ENCODE measurements around the gene ZBTB33. TPM values are rescaled to one million over a fixed set of nuclear protein-coding genes. Genes with fewer than 3 reads are reported as not detected.

Gene ZBTB33
- total and polyA plus RNA-seq, 2 of the 13 experiments (the other 11 are each of a cell fraction or from before 2014, with no cell fraction given) = 6.5 to 20.2 TPM

- TF ChIP-seq RFX5 (IDR thresholded peaks at IDR 0.05; ENCODE audit: low read depth, low read length) (no peak), HNF4G (IDR thresholded peaks at IDR 0.05; ENCODE audit: borderline replicate concordance, low read depth, low read length) (peak; percentile 24; the same call in 1 of the 2 replicates), HNF4G (CRISPR knock-in tag; IDR thresholded peaks at IDR 0.05; ENCODE audit: borderline replicate concordance, low read depth) (no peak), FOSL2 (CRISPR knock-in tag; IDR thresholded peaks at IDR 0.05) (no peak; the same call in 1 of the 2 replicates), MXI1 (IDR thresholded peaks at IDR 0.05; ENCODE audit: borderline replicate concordance, low read depth, low read length) (peak; percentile 53; the same call in 1 of the 3 replicates), RFX1 (IDR thresholded peaks at IDR 0.05) (no peak), ZNF576 (CRISPR knock-in tag; IDR thresholded peaks at IDR 0.05) (no peak), NR2F2 (IDR thresholded peaks at IDR 0.05; ENCODE audit: borderline replicate concordance, low read depth) (no peak), TOE1 (CRISPR knock-in tag; IDR thresholded peaks at IDR 0.05) (no peak), ZNF276 (CRISPR knock-in tag; IDR thresholded peaks at IDR 0.05; ENCODE audit: low read depth) (no peak), ZEB1 (IDR thresholded peaks at IDR 0.05; ENCODE audit: insufficient replicate concordance, low read depth) (no peak), ZC3H13 (CRISPR knock-in tag; IDR thresholded peaks at IDR 0.05) (no peak), TEF (CRISPR knock-in tag; IDR thresholded peaks at IDR 0.05) (no peak), PITX1 (CRISPR knock-in tag; IDR thresholded peaks at IDR 0.05) (0 out of 2 replicates have a peak, but pooled peaks have one; percentile 29), ATF2 (CRISPR knock-in tag; IDR thresholded peaks at IDR 0.05) (no peak), ZXDC (CRISPR knock-in tag; IDR thresholded peaks at IDR 0.05) (no peak), FOXJ3 (CRISPR knock-in tag; IDR thresholded peaks at IDR 0.05; ENCODE audit: borderline replicate concordance) (no peak), ZMAT3 (CRISPR knock-in tag; conservative IDR thresholded peaks at IDR 0.05) (peak; percentile 22; the same call in 1 of the 2 replicates), MAFG (CRISPR knock-in tag; IDR thresholded peaks at IDR 0.05) (no peak), ZC3H4 (CRISPR knock-in tag; IDR thresholded peaks at IDR 0.05; ENCODE audit: borderline replicate concordance) (no peak), BORCS8-MEF2B (CRISPR knock-in tag; IDR thresholded peaks at IDR 0.05) (peak; percentile 55; the same call in 1 of the 2 replicates), HES4 (CRISPR knock-in tag; IDR thresholded peaks at IDR 0.05; ENCODE audit: borderline replicate concordance) (no peak), RCOR2 (CRISPR knock-in tag; IDR thresholded peaks at IDR 0.05) (no peak), ZSCAN9 (CRISPR knock-in tag; IDR thresholded peaks at IDR 0.05; ENCODE audit: borderline replicate concordance) (no peak), SRF (IDR thresholded peaks at IDR 0.05; ENCODE audit: low read depth, low read length) (no peak)
These were observed at the start of gene ZBTB33 (continued) for GRCh38 chrX:120250522-120251271.

Measured in HepG2 (cell line).